GM23338 (cell line): Measurements from ENCODE around the gene AKR1D1. TPM values are rescaled to one million over a fixed set of nuclear protein-coding genes. Genes with fewer than 3 reads are reported as not detected.

Source experiments
- ATAC-seq: fragments of 200-7000 bp; cut with Tn5 transposase; 3 replicates; pipeline ENCODE4 v1.9.1; 2020
- DNase-seq: peaks from one replicate; pipeline ENCODE4 v3.0.0-alpha.2; 2015; ENCODE audit warnings: low spot score
- H2AFZ ChIP-seq: fragments of 200-600 bp; sonication (generic); 2 replicates; pipeline ENCODE4 v1.8.0; 2016; ENCODE audit warnings: antibody characterized with exemption, mild to moderate bottlenecking, moderate library complexity
- H3F3A ChIP-seq: fragments of 200-600 bp; sonication (generic); replicated peaks from 2 replicates; pipeline ENCODE4 v1.8.0; 2017; ENCODE audit warnings: antibody characterized with exemption, mixed run types, low read depth
- H3K27ac ChIP-seq: fragments of 200-600 bp; sonication (generic); 2 replicates; pipeline ENCODE4 v1.6.1; 2016; ENCODE audit warnings: low read depth
- H3K27me3 ChIP-seq: fragments of 200-600 bp; sonication (generic); 2 replicates; pipeline ENCODE4 v1.8.0; 2016; ENCODE audit warnings: mild to moderate bottlenecking, mixed run types, moderate library complexity; ENCODE audit not compliant: insufficient read depth
- H3K36me3 ChIP-seq: fragments of 200-600 bp; sonication (generic); 2 replicates; pipeline ENCODE4 v1.8.0; 2016; ENCODE audit warnings: mild to moderate bottlenecking; ENCODE audit not compliant: insufficient read depth
- H3K4me1 ChIP-seq: fragments of 200-600 bp; sonication (generic); 2 replicates; pipeline ENCODE4 v1.8.0; 2016; ENCODE audit warnings: mild to moderate bottlenecking, moderate library complexity; ENCODE audit not compliant: insufficient read depth
- H3K4me2 ChIP-seq: fragments of 200-600 bp; sonication (generic); 2 replicates; pipeline ENCODE4 v1.7.1; 2017; ENCODE audit warnings: mixed run types
- H3K4me3 ChIP-seq: fragments of 200-600 bp; sonication (generic); 2 replicates; pipeline ENCODE4 v1.6.1; 2016; ENCODE audit warnings: mixed run types
- H3K79me2 ChIP-seq: fragments of 200-600 bp; sonication (generic); replicated peaks from 2 replicates; pipeline ENCODE4 v1.8.0; 2017; ENCODE audit warnings: mild to moderate bottlenecking; ENCODE audit not compliant: insufficient read depth
- H3K9me2 ChIP-seq: fragments of 200-600 bp; sonication (generic); 2 replicates; pipeline ENCODE4 v1.8.0; 2017; ENCODE audit not compliant: insufficient read depth
- H4K20me1 ChIP-seq: fragments of 200-600 bp; sonication (generic); replicated peaks from 2 replicates; pipeline ENCODE4 v1.8.0; 2017; ENCODE audit warnings: mild to moderate bottlenecking; ENCODE audit not compliant: insufficient read depth
- H3K27ac Mint-ChIP-seq: 2 replicates; pipeline ENCODE4 v1.8.0; 2020; ENCODE audit warnings: inconsistent platforms, mild to moderate bottlenecking, moderate library complexity, mixed read lengths
- H3K27me3 Mint-ChIP-seq: 3 replicates; pipeline ENCODE4 v1.8.0; 2022; ENCODE audit warnings: low read depth, mild to moderate bottlenecking, moderate library complexity, mixed read lengths, inconsistent platforms; ENCODE audit not compliant: insufficient read depth, poor library complexity
- H3K36me3 Mint-ChIP-seq: 3 replicates; pipeline ENCODE4 v1.8.0; 2021; ENCODE audit warnings: low read depth, mild to moderate bottlenecking, inconsistent platforms, moderate library complexity, mixed read lengths
- H3K4me1 Mint-ChIP-seq: 3 replicates; pipeline ENCODE4 v1.8.0; 2020; ENCODE audit warnings: mild to moderate bottlenecking, inconsistent platforms, mixed read lengths
- H3K4me3 Mint-ChIP-seq: 3 replicates; pipeline ENCODE4 v1.8.0; 2021; ENCODE audit warnings: moderate library complexity, mild to moderate bottlenecking, inconsistent platforms, mixed read lengths
- H3K9me3 Mint-ChIP-seq: 3 replicates; pipeline ENCODE4 v1.8.0; 2020; ENCODE audit warnings: moderate library complexity, mild to moderate bottlenecking, inconsistent platforms, mixed read lengths
- EZH2 ChIP-seq: fragments of 200-600 bp; sonication (generic); IDR thresholded peaks from one replicate; pipeline ENCODE4 v1.8.0; 2017; ENCODE audit warnings: antibody characterized with exemption, mild to moderate bottlenecking, low read depth; ENCODE audit not compliant: unreplicated experiment
- EZH2phosphoT487 ChIP-seq: fragments of 200-600 bp; sonication (generic); IDR thresholded peaks from one replicate; pipeline ENCODE4 v1.8.1; 2018; ENCODE audit warnings: antibody characterized with exemption; ENCODE audit not compliant: unreplicated experiment
- STAT1 ChIP-seq: IDR thresholded peaks from one replicate; pipeline ENCODE4 v1.6.1; 2016; ENCODE audit warnings: antibody characterized with exemption; ENCODE audit not compliant: unreplicated experiment
- ZNF114 ChIP-seq: fragments of 250-450 bp; sonication (Bioruptor Pico); IDR thresholded peaks from 2 replicates; pipeline ENCODE4 v1.5.0; 2020; ENCODE audit warnings: mild to moderate bottlenecking, moderate library complexity
- polyA plus RNA-seq: library from polyadenylated mRNA; unstranded; fragments of >200 nt; fragmentation: Nextera tagmentation; extraction: Ambion mirVana; gene quantifications from 2 replicates; pipeline ENCODE4 v1.2.1, GENCODE V29; 2016
- total RNA-seq: library from RNA; depleted of rRNA; stranded (reverse); fragments of >200 nt; shearing (Covaris generic); gene quantifications from 2 replicates; pipeline ENCODE4 v1.2.3, GENCODE V29; 2014
- TF ChIP-seq, protein P1 (sequence below): IDR thresholded peaks from 2 replicates; pipeline ENCODE4 v1.6.1; 2016; ENCODE audit warnings: antibody characterized with exemption
- TF ChIP-seq, protein P2 (sequence below): IDR thresholded peaks from one replicate; pipeline ENCODE4 v1.6.1; 2018; ENCODE audit warnings: antibody characterized with exemption; ENCODE audit not compliant: unreplicated experiment
- TF ChIP-seq, protein P3 (sequence below), 2 experiments: fragments of 200-600 bp in 1 of 2; sonication (generic) in 1 of 2; conservative IDR thresholded peaks; 2 replicates each; pipeline versions ENCODE4 v1.5.1 to v1.6.1; 2016 to 2017; ENCODE audit warnings: antibody characterized with exemption in 2 of 2, low read depth in 2 of 2, mild to moderate bottlenecking in 2 of 2, moderate library complexity in 1 of 2

Gene AKR1D1
- total and polyA plus RNA-seq, 2 experiments from 2014 or later: 0.14 TPM; not detected in 1

DNA sequence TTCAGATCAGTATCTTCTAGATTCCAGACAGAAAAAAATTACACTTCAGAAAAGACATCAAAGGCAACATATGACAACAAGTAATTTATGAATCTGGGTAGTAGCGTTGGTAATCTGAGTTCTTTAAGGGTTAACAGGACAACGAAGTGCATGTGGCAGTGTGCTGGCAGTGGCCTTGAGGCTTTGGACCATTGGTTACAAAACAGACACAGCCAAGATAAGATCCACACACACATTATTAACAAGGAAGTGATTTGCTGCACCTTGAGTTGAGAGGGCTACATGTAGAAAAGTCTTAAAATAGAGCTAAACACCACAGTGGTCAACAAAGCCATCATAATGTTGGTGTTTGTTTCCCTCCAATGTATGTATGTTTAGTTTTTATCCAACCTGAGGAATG lies 40.6 kb downstream of the AKR1D1 start:
- no peaks in the 10 kb centered on the region for H3K27me3 ChIP-seq
- DNase-seq: no peak
- no peaks in the 10 kb centered on the region for H3K36me3 ChIP-seq
- no peak overlapping the region for H3K4me3 ChIP-seq
- no peak overlapping the region for H3K4me2 ChIP-seq
- 0 out of 2 replicates have a peak, but pooled peaks cover 8% of the 10 kb centered on the region for H3K9me2 ChIP-seq
- TF ChIP-seq, protein P1, sequence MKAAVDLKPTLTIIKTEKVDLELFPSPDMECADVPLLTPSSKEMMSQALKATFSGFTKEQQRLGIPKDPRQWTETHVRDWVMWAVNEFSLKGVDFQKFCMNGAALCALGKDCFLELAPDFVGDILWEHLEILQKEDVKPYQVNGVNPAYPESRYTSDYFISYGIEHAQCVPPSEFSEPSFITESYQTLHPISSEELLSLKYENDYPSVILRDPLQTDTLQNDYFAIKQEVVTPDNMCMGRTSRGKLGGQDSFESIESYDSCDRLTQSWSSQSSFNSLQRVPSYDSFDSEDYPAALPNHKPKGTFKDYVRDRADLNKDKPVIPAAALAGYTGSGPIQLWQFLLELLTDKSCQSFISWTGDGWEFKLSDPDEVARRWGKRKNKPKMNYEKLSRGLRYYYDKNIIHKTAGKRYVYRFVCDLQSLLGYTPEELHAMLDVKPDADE: no peak
- TF ChIP-seq, protein P2, sequence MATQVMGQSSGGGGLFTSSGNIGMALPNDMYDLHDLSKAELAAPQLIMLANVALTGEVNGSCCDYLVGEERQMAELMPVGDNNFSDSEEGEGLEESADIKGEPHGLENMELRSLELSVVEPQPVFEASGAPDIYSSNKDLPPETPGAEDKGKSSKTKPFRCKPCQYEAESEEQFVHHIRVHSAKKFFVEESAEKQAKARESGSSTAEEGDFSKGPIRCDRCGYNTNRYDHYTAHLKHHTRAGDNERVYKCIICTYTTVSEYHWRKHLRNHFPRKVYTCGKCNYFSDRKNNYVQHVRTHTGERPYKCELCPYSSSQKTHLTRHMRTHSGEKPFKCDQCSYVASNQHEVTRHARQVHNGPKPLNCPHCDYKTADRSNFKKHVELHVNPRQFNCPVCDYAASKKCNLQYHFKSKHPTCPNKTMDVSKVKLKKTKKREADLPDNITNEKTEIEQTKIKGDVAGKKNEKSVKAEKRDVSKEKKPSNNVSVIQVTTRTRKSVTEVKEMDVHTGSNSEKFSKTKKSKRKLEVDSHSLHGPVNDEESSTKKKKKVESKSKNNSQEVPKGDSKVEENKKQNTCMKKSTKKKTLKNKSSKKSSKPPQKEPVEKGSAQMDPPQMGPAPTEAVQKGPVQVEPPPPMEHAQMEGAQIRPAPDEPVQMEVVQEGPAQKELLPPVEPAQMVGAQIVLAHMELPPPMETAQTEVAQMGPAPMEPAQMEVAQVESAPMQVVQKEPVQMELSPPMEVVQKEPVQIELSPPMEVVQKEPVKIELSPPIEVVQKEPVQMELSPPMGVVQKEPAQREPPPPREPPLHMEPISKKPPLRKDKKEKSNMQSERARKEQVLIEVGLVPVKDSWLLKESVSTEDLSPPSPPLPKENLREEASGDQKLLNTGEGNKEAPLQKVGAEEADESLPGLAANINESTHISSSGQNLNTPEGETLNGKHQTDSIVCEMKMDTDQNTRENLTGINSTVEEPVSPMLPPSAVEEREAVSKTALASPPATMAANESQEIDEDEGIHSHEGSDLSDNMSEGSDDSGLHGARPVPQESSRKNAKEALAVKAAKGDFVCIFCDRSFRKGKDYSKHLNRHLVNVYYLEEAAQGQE: no peak
- no peak for TF ChIP-seq STAT1
- Mint-ChIP-seq H3K4me3 (no peak overlapping the region), H3K27ac (no peak overlapping the region), H3K27me3 (peaks cover 4% of the 10 kb centered on the region), H3K4me1 (no peaks in the 10 kb centered on the region), H3K36me3 (no peaks in the 10 kb centered on the region), H3K9me3 (no peaks in the 10 kb centered on the region)
- H3F3A ChIP-seq: no peaks in the 10 kb centered on the region
- no peak overlapping the region for H3K27ac ChIP-seq
- no peaks in the 10 kb centered on the region for H3K79me2 ChIP-seq
- H2AFZ ChIP-seq: no peak overlapping the region; the same call in 1 of the 2 replicates
- no peaks in the 10 kb centered on the region for H4K20me1 ChIP-seq
- H3K4me1 ChIP-seq: no peaks in the 10 kb centered on the region
- ATAC-seq: no peak

DNA sequence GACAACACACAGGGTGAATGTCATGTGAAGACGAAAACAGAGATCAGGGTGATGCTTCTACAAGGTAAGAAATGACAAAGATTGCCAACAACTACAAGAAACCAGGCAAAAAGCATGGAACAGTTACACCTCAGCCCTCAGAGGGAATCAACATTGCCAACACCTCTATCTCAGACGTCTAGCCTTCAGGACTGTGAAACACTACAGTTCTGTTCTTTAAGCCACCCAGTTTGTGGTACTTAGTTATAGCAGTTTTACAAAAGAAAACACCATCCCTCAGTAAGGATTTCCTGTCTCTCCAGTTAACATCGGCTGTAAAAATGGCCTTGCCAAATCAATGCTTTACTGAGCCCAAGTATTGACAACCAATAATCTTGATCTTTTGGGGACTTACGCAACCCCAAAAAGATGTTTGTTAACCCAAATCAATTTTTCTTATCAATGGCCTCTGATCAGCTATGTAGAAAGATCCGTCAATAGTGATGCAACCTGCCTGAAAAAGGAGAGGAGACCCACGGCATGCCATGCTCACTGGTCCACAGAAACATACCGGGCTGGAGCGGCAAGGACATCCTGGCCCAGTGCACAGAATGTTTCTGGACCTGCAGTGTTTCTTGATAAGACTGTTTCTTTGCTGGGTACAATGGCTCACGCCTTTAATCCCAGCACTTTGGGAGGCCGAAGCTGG lies 44.0 kb downstream of the AKR1D1 start:
- H3K79me2 ChIP-seq: no peaks in the 10 kb centered on the region
- H3K4me2 ChIP-seq: no peak overlapping the region
- H3K4me3 ChIP-seq: no peak overlapping the region
- no peak for TF ChIP-seq EZH2phosphoT487
- TF ChIP-seq, protein P3, sequence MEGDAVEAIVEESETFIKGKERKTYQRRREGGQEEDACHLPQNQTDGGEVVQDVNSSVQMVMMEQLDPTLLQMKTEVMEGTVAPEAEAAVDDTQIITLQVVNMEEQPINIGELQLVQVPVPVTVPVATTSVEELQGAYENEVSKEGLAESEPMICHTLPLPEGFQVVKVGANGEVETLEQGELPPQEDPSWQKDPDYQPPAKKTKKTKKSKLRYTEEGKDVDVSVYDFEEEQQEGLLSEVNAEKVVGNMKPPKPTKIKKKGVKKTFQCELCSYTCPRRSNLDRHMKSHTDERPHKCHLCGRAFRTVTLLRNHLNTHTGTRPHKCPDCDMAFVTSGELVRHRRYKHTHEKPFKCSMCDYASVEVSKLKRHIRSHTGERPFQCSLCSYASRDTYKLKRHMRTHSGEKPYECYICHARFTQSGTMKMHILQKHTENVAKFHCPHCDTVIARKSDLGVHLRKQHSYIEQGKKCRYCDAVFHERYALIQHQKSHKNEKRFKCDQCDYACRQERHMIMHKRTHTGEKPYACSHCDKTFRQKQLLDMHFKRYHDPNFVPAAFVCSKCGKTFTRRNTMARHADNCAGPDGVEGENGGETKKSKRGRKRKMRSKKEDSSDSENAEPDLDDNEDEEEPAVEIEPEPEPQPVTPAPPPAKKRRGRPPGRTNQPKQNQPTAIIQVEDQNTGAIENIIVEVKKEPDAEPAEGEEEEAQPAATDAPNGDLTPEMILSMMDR (conservative IDR thresholded peaks at IDR 0.05; ENCODE audit: low read depth in 2 of 2): no peak
- TF ChIP-seq ZNF114 (CRISPR knock-in tag): no peak
- TF ChIP-seq EZH2: no peak
- no peaks in the 10 kb centered on the region for H3K9me3 Mint-ChIP-seq
- no peak for ATAC-seq
- H3K27ac ChIP-seq: no peak overlapping the region
- H3K27ac Mint-ChIP-seq: no peak overlapping the region
- no peak overlapping the region for H2AFZ ChIP-seq
- H3K36me3 ChIP-seq: no peaks in the 10 kb centered on the region
- DNase-seq: no peak
- H3K27me3 Mint-ChIP-seq: peaks cover 6% of the 10 kb centered on the region
- no peak overlapping the region for H3K4me3 Mint-ChIP-seq
- H4K20me1 ChIP-seq: no peaks in the 10 kb centered on the region
- H3K36me3 Mint-ChIP-seq: no peaks in the 10 kb centered on the region
- H3K27me3 ChIP-seq: no peaks in the 10 kb centered on the region
- no peaks in the 10 kb centered on the region for H3F3A ChIP-seq
- peaks cover 11% of the 10 kb centered on the region; the same call in 2 of the 3 replicates for H3K4me1 Mint-ChIP-seq
- peaks cover 15% of the 10 kb centered on the region; the same call in 1 of the 2 replicates for H3K9me2 ChIP-seq
- H3K4me1 ChIP-seq: peaks cover 7% of the 10 kb centered on the region; the same call in 1 of the 2 replicates
